Pancreas (tissue), 10 donors: Measurements from ENCODE around the gene EEIG2. TPM values are rescaled to one million over a fixed set of nuclear protein-coding genes. Genes with fewer than 3 reads are reported as not detected.

Experiments
- ATAC-seq, 4 donors: fragments of 200-7000 bp; cut with Tn5 transposase; one replicate each; pipeline versions ENCODE4 v1.8.0 to v1.9.1; 2020; ENCODE audit warnings: mild to moderate bottlenecking in 4 of 4, moderate library complexity in 4 of 4
- DNase-seq, 6 donors: peaks; one replicate each; pipeline ENCODE4 v3.0.0-alpha.2; 2020
- FAIRE-seq: peaks from 2 replicates; lab custom pipeline; 2012; peaks lifted over from hg19 to GRCh38; lab: Jason Lieb, UNC
- H3K27ac ChIP-seq, 4 donors: fragments of 200-600 bp; sonication (generic); 1 replicate in 3 of 4; 2 replicates in 1 of 4; pipeline versions ENCODE4 v1.5.0 to v1.8.0; 2020
- H3K27me3 ChIP-seq, 4 donors: fragments of 200-600 bp; one replicate each; pipeline ENCODE4 v1.8.0; 2021
- H3K36me3 ChIP-seq, 3 donors: fragments of 200-600 bp; sonication (generic) in 1 of 3; one replicate each; pipeline versions ENCODE4 v1.5.0 to v1.8.0; 2020 to 2021
- H3K4me1 ChIP-seq, 3 donors: fragments of 200-600 bp; one replicate each; pipeline ENCODE4 v1.8.0; 2021
- H3K4me3 ChIP-seq, 4 donors: fragments of 200-600 bp; sonication (generic) in 2 of 4; one replicate each; pipeline versions ENCODE4 v1.5.0 to v1.8.0; 2020 to 2021
- H3K9me3 ChIP-seq, 4 donors: fragments of 200-600 bp; one replicate each; pipeline ENCODE4 v1.8.0; 2021
- WGBS, 2 donors: extraction: QIAGEN DNeasy Blood & Tissue Kit; methylation state at CpG; one replicate each; pipeline ENCODE4 v1.1.7; 2013; 5-methylcytosine and 5-hydroxymethylcytosine counted together
- intact Hi-C, 3 donors: fragments of 100-400 bp; cut with DNase I; formaldehyde crosslinking; loops; one replicate each; pipeline versions ENCODE4 v1.11.1 to v1.14.2; 2022
- polyA plus RNA-seq, 2 donors: library from polyadenylated mRNA; stranded (reverse); fragments of 200-250 nt; gene quantifications; one replicate each; pipeline ENCODE4 v1.2.3, GENCODE V29; 2013
- total RNA-seq, 6 donors: library from RNA; stranded (reverse); fragmentation: NEBNext Ultra II Directional in 4 of 6; extraction: Animal tissue kit (Norgen Biotek cat#: 25700) in 4 of 6; gene quantifications; one replicate each; pipeline versions ENCODE4 v1.2.1 to v1.2.4, GENCODE V29; 2021 to 2023
- TF ChIP-seq, protein P1 (sequence below), 4 donors: fragments of 200-600 bp; sonication (generic) in 3 of 4; IDR thresholded peaks; one replicate each; pipeline versions ENCODE4 v1.5.0 to v1.8.0; 2021; ENCODE audit warnings: antibody characterized with exemption in 4 of 4
- donor health status: healthy with polysubstance abuse.
- donor health status: DM: no; HTN: no; CAD: no; lungs with moderate emphysema.
- donor health status: DM: no; HTN: no; CAD: no.
- donor health status: control.
- donor health status: control.
- donor health status: Bipolar disorder and iron deficiency.
- donor health status: DM: yes; HTN: yes; CAD: no.
- donor health status: DM: no; HTN: no; CAD: no.
- donor health status: DM: no; HTN: no; CAD: no.
- donor health status: DM: yes; HTN: yes; CAD: no.

The EEIG2 gene
- total and polyA plus RNA-seq, 8 donors = 1.7 to 13.0 (median 2.8) TPM

DNA sequence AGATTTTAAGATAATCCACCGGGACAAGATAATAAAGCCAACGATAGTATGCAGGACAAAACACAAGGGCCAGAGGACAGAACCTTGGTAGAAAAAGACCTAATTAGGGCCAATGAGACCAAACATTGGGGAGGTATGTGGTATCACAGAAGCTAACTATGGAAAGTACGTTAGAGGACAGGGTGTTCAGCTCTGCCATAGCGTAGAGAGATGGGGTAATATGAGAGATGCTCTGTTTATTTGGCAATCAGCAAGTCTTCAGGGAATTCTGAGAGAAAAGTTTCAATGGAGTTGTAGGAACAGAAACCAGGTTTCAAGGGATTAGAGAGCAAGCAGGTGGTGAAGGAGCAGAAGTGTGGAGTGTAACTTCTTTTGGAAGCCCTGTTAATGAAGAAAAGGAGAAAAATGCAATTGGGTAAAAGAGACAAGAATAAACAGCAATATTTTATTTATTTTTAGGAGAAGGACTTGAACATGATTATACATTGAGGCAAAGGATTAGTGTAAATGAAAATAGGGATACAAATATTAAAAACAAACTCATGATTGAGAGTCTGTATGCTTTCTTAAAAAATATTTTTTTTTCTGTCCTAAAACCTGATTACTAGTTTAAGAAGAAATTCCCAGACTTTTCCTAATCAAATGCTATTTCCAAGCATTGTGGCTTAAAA is 24.0 kb downstream of the EEIG2 start:
- Histone ChIP-seq H3K36me3 (no peaks in the 10 kb centered on the region), H3K9me3 (no peaks in the 10 kb centered on the region), H3K27ac (peak overlapping the region in 2 of 4 donors; percentile 80 to 87), H3K4me1 (peaks cover 10 to 22% (median 22%) of the 10 kb centered on the region in 3 donors), H3K27me3 (no peaks in the 10 kb centered on the region), H3K4me3 (no peak overlapping the region)
- DNase-seq (no peak), FAIRE-seq (no peak), ATAC-seq (peak in 3 of 4 donors; percentile 19 to 37 (median 26))
- 66 to 80% methylated on average over 4 of the region's 4 CpGs for WGBS, 2 donors
- intact Hi-C loops = no loop called here
- TF ChIP-seq, protein P1, sequence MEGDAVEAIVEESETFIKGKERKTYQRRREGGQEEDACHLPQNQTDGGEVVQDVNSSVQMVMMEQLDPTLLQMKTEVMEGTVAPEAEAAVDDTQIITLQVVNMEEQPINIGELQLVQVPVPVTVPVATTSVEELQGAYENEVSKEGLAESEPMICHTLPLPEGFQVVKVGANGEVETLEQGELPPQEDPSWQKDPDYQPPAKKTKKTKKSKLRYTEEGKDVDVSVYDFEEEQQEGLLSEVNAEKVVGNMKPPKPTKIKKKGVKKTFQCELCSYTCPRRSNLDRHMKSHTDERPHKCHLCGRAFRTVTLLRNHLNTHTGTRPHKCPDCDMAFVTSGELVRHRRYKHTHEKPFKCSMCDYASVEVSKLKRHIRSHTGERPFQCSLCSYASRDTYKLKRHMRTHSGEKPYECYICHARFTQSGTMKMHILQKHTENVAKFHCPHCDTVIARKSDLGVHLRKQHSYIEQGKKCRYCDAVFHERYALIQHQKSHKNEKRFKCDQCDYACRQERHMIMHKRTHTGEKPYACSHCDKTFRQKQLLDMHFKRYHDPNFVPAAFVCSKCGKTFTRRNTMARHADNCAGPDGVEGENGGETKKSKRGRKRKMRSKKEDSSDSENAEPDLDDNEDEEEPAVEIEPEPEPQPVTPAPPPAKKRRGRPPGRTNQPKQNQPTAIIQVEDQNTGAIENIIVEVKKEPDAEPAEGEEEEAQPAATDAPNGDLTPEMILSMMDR (IDR thresholded peaks at IDR 0.05) = no peak

DNA sequence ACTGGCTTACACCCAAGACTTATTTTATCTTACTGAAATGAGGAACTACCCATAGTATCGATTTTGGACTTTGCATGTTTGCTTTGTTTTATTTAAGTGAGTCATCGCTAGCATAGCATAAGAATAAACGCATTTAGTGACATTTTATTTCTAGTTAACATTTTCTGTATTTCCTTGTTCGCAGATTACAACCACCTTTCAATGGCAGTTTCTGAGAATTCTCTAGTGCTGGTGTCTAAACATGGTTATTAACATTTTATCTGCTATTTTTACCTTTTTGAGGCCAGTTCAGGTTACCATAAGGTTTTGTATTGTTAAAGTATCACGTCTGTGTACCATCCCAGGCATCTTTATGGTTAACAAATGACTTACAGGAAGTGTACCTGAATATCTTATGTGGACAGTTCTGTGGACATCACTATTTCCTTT is 24.5 kb downstream of the EEIG2 start:
- DNase-seq = no peak

DNA sequence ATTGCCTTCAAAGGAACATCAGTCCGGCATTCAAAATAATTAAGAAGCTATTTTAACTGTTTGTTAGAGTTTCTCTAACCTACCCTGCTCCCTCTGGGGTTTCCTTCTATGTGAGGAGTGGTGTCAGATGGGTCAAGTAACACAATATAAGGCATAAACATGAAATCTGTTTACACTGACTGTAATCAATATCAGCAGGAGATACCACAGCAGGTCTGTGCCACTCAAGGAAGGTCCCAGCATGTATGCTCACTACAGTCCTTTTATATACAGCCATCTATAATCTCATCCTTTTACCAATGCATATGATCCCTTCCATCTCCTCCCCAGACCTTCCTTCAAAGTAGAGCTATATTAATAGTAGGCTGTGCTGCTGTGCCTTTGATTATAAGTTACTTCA is 25.4 kb downstream of the EEIG2 start:
- DNase-seq (no peak), ATAC-seq (peak in 3 of 4 donors; percentile 28 to 37 (median 33)), FAIRE-seq (no peak)
- WGBS, 2 donors = 44 to 59% methylated on average over 1 of the region's 1 CpG
- TF ChIP-seq, protein P1 (IDR thresholded peaks at IDR 0.05) = no peak
- H3K9me3 ChIP-seq = no peaks in the 10 kb centered on the region
- H3K27me3 ChIP-seq = no peaks in the 10 kb centered on the region
- intact Hi-C loops = no loop called here
- H3K27ac ChIP-seq = peak overlapping the region in 2 of 4 donors; percentile 80 to 87
- H3K4me3 ChIP-seq = no peak overlapping the region
- peaks cover 10 to 29% (median 22%) of the 10 kb centered on the region in 3 donors for H3K4me1 ChIP-seq
- H3K36me3 ChIP-seq = no peaks in the 10 kb centered on the region

More for the DNA sequence above, 24.5 kb downstream of the EEIG2 start:
- TF ChIP-seq, protein P1 (IDR thresholded peaks at IDR 0.05) = no peak
- Histone ChIP-seq H3K9me3 (no peaks in the 10 kb centered on the region), H3K27me3 (no peaks in the 10 kb centered on the region), H3K36me3 (no peaks in the 10 kb centered on the region), H3K4me1 (peaks cover 10 to 22% (median 22%) of the 10 kb centered on the region in 3 donors), H3K27ac (peak overlapping the region in 3 of 4 donors; percentile 35 to 87 (median 80)), H3K4me3 (no peak overlapping the region)
- FAIRE-seq = peak; percentile 86
- intact Hi-C loops = no loop called here
- ATAC-seq = peak; percentile 87 to 95 (median 92)
- WGBS, 2 donors = 6 to 9% methylated on average over 5 of the region's 5 CpGs

DNA sequence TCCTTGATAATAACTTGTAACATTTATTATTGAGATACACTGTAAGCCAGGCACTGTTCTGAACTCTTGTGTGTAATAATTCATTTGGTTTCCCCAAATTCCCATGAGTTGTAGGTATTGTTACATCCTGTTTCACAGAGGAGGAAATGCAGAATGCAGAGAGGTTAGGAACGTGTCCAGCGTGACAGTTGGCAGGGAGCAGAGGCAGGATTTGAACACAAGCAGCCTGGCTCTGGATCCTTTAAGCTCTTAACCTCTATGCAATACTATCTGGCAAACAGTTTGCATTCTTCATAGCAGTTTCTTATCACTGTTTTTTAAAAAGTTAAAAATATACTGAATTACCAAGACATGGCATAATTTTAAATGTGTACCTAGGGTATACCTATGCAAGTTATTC is 30.5 kb downstream of the EEIG2 start:
- intact Hi-C loops = no loop called here
- ATAC-seq (peak in 3 of 4 donors; percentile 35 to 48 (median 46)), FAIRE-seq (no peak), DNase-seq (no peak)
- 45 to 49% methylated on average over 2 of the region's 2 CpGs for WGBS, 2 donors
- peaks cover 0 to 23% (median 11%) of the 10 kb centered on the region in 3 donors for H3K4me1 ChIP-seq
- H3K36me3 ChIP-seq = no peaks in the 10 kb centered on the region
- H3K4me3 ChIP-seq = no peak overlapping the region
- TF ChIP-seq, protein P1 (IDR thresholded peaks at IDR 0.05) = no peak
- no peaks in the 10 kb centered on the region for H3K27me3 ChIP-seq
- no peaks in the 10 kb centered on the region for H3K9me3 ChIP-seq
- peak overlapping the region in 2 of 4 donors; percentile 34 to 65 for H3K27ac ChIP-seq

DNA sequence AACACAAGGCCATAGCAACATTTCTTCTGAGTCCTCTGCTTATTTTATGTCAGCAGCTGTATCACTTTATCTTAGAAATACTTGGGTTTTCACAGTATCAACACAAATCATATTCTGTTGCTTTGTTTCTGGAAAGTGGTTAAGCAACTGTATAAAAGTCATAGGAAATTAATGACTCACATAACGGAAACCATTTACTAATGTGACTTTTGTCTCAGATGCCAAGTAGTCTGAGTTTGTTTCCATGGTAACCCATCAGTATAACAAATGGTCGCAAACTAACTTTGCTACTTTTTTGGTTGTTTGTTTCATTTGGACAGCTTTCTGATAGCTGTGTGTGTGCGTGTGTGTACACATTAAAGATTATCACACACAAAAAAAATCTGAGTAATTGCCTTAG is 31.1 kb downstream of the EEIG2 start:
- peak; percentile 69 to 88 (median 78) for ATAC-seq
- no peaks in the 10 kb centered on the region for H3K36me3 ChIP-seq
- 3 to 7% methylated on average over 3 of the region's 3 CpGs for WGBS, 2 donors
- TF ChIP-seq, protein P1 (IDR thresholded peaks at IDR 0.05) = no peak
- intact Hi-C loops = no loop called here
- no peak overlapping the region for H3K4me3 ChIP-seq
- H3K9me3 ChIP-seq = no peaks in the 10 kb centered on the region
- no peaks in the 10 kb centered on the region for H3K27me3 ChIP-seq
- H3K27ac ChIP-seq = peak overlapping the region in 2 of 4 donors; percentile 34 to 65
- FAIRE-seq = peak; percentile 92
- no peak for DNase-seq
- H3K4me1 ChIP-seq = peaks cover 0 to 22% (median 11%) of the 10 kb centered on the region in 3 donors
